ENCODE results near the gene TSC1. TPM values are rescaled to one million over a fixed set of nuclear protein-coding genes. Genes with fewer than 3 reads are reported as not detected.

Gene TSC1
- total and polyA plus RNA-seq, 2 experiments from 2014 or later: 18.8 to 22.4 TPM

- Histone ChIP-seq H2AFZ (no peak overlapping the region), H3K4me3 (no peak overlapping the region), H3K9me3 (ENCODE audit: low read depth) (no peaks in the 10 kb centered on the region), H3K36me3 (ENCODE audit: low read depth) (no peaks in the 10 kb centered on the region; the same call in 1 of the 2 replicates), H3K79me2 (ENCODE audit: insufficient read depth) (no peaks in the 10 kb centered on the region), H3F3A (ENCODE audit: insufficient read depth) (no peaks in the 10 kb centered on the region), H3K4me1 (ENCODE audit: insufficient read depth) (no peaks in the 10 kb centered on the region), H3K9ac (no peak overlapping the region), H3K27me3 (replicated peaks; ENCODE audit: insufficient read depth) (no peaks in the 10 kb centered on the region), H3K27ac (no peak overlapping the region), H3K4me2 (ENCODE audit: unreplicated experiment) (no peak overlapping the region), H4K20me1 (ENCODE audit: insufficient read depth) (no peaks in the 10 kb centered on the region), H3K9me2 (ENCODE audit: insufficient read depth) (no peaks in the 10 kb centered on the region)
- no peak for DNase-seq
- WGBS, 2 experiments (ENCODE audit: low coverage in 1 of 2, low lambda C conversion rate in 2 of 2, missing lambda C conversion rate in 2 of 2): 76 to 78% methylated on average over 18 of the region's 18 CpGs
- TF ChIP-seq EZH2phosphoT487 (IDR thresholded peaks at IDR 0.05; ENCODE audit: insufficient read depth, low read depth) (no peak), EZH2 (IDR thresholded peaks at IDR 0.05; ENCODE audit: insufficient read depth, poor library complexity, severe bottlenecking) (no peak)
- in situ Hi-C loops (cut with MboI): no loop called here
Observed at GRCh38 chr9:132887181-132888120, 57.0 kb downstream of the TSC1 start.

GRCh38 chr9:132886334-132886725 lies 58.1 kb downstream of the TSC1 start:
- no peak overlapping the region for H3K4me3 ChIP-seq
- no peaks in the 10 kb centered on the region for H3K4me1 ChIP-seq (ENCODE audit: insufficient read depth)
- no peaks in the 10 kb centered on the region for H3K9me3 ChIP-seq (ENCODE audit: low read depth)
- no peaks in the 10 kb centered on the region for H3K79me2 ChIP-seq (ENCODE audit: insufficient read depth)
- H3K27ac ChIP-seq: no peak overlapping the region
- in situ Hi-C loops (cut with MboI): no loop called here
- 86 to 88% methylated on average over 6 of the region's 6 CpGs for WGBS, 2 experiments (ENCODE audit: low coverage in 1 of 2, low lambda C conversion rate in 2 of 2, missing lambda C conversion rate in 2 of 2)
- TF ChIP-seq EZH2 (IDR thresholded peaks at IDR 0.05; ENCODE audit: insufficient read depth, poor library complexity, severe bottlenecking) (no peak), EZH2phosphoT487 (IDR thresholded peaks at IDR 0.05; ENCODE audit: insufficient read depth, low read depth) (no peak)
- H2AFZ ChIP-seq: no peak overlapping the region
- no peak for DNase-seq
- H3K4me2 ChIP-seq (ENCODE audit: unreplicated experiment): no peak overlapping the region
- H3F3A ChIP-seq (ENCODE audit: insufficient read depth): no peaks in the 10 kb centered on the region
- H3K9me2 ChIP-seq (ENCODE audit: insufficient read depth): no peaks in the 10 kb centered on the region
- H3K27me3 ChIP-seq (replicated peaks; ENCODE audit: insufficient read depth): no peaks in the 10 kb centered on the region
- no peak overlapping the region for H3K9ac ChIP-seq
- no peaks in the 10 kb centered on the region for H4K20me1 ChIP-seq (ENCODE audit: insufficient read depth)
- no peaks in the 10 kb centered on the region; the same call in 1 of the 2 replicates for H3K36me3 ChIP-seq (ENCODE audit: low read depth)

- H3K4me2 ChIP-seq (ENCODE audit: unreplicated experiment): no peak overlapping the region
- TF ChIP-seq EZH2 (IDR thresholded peaks at IDR 0.05; ENCODE audit: insufficient read depth, poor library complexity, severe bottlenecking) (no peak), EZH2phosphoT487 (IDR thresholded peaks at IDR 0.05; ENCODE audit: insufficient read depth, low read depth) (no peak)
Observed at GRCh38 chr9:132885720-132886333, 58.6 kb downstream of the TSC1 start.

GRCh38 chr9:132883349-132884294 lies 60.8 kb downstream of the TSC1 start:
- H3F3A ChIP-seq (ENCODE audit: insufficient read depth): peaks cover 12% of the 10 kb centered on the region; the same call in 1 of the 2 replicates
- H3K36me3 ChIP-seq (ENCODE audit: low read depth): no peaks in the 10 kb centered on the region; the same call in 1 of the 2 replicates
- WGBS, 2 experiments (ENCODE audit: low coverage in 1 of 2, low lambda C conversion rate in 2 of 2, missing lambda C conversion rate in 2 of 2): 80% methylated on average over 26 to 27 of the region's 27 CpGs
- TF ChIP-seq EZH2 (IDR thresholded peaks at IDR 0.05; ENCODE audit: insufficient read depth, poor library complexity, severe bottlenecking): no peak
- TF ChIP-seq EZH2phosphoT487 (IDR thresholded peaks at IDR 0.05; ENCODE audit: insufficient read depth, low read depth): no peak
- no peak overlapping the region for H2AFZ ChIP-seq
- H3K4me2 ChIP-seq (ENCODE audit: unreplicated experiment): no peak overlapping the region
- no peaks in the 10 kb centered on the region for H3K9me2 ChIP-seq (ENCODE audit: insufficient read depth)
- no peak overlapping the region for H3K9ac ChIP-seq
- no peaks in the 10 kb centered on the region for H3K4me1 ChIP-seq (ENCODE audit: insufficient read depth)
- H3K9me3 ChIP-seq (ENCODE audit: low read depth): no peaks in the 10 kb centered on the region
- no peak for DNase-seq
- no peak overlapping the region for H3K4me3 ChIP-seq
- no peaks in the 10 kb centered on the region for H4K20me1 ChIP-seq (ENCODE audit: insufficient read depth)
- in situ Hi-C loops (cut with MboI): no loop called here
- H3K27ac ChIP-seq: no peak overlapping the region
- H3K27me3 ChIP-seq (replicated peaks; ENCODE audit: insufficient read depth): no peaks in the 10 kb centered on the region
- H3K79me2 ChIP-seq (ENCODE audit: insufficient read depth): no peaks in the 10 kb centered on the region

More at GRCh38 chr9:132885720-132886333, 58.6 kb downstream of the TSC1 start:
- Histone ChIP-seq H3K79me2 (ENCODE audit: insufficient read depth) (no peaks in the 10 kb centered on the region), H4K20me1 (ENCODE audit: insufficient read depth) (no peaks in the 10 kb centered on the region), H3K9me3 (ENCODE audit: low read depth) (no peaks in the 10 kb centered on the region), H2AFZ (no peak overlapping the region), H3K4me1 (ENCODE audit: insufficient read depth) (no peaks in the 10 kb centered on the region), H3K27ac (no peak overlapping the region), H3K36me3 (ENCODE audit: low read depth) (no peaks in the 10 kb centered on the region; the same call in 1 of the 2 replicates), H3K9ac (no peak overlapping the region), H3K9me2 (ENCODE audit: insufficient read depth) (no peaks in the 10 kb centered on the region), H3K4me3 (no peak overlapping the region), H3F3A (ENCODE audit: insufficient read depth) (no peaks in the 10 kb centered on the region), H3K27me3 (replicated peaks; ENCODE audit: insufficient read depth) (no peaks in the 10 kb centered on the region)
- no peak for DNase-seq
- WGBS, 2 experiments (ENCODE audit: low coverage in 1 of 2, low lambda C conversion rate in 2 of 2, missing lambda C conversion rate in 2 of 2): 66 to 69% methylated on average over 9 of the region's 9 CpGs
- in situ Hi-C loops (cut with MboI): no loop called here

Measured in GM23248 (cell line).